ENCODE data around the gene EFHD1. TPM values are rescaled to one million over a fixed set of nuclear protein-coding genes. Genes with fewer than 3 reads are reported as not detected.

The EFHD1 gene
- total RNA-seq, 4 donors from 2014 or later: 0.30 to 10.1 (median 2.3) TPM

- no peak for DNase-seq
- H3K4me1 ChIP-seq: no peaks in the 10 kb centered on the region
- intact Hi-C loops (cut with DNase I): no loop called here
- H3K9me3 ChIP-seq: no peaks in the 10 kb centered on the region
- no peak overlapping the region for H3K4me3 ChIP-seq
- peaks cover 0 to 48% (median 0%) of the 10 kb centered on the region in 4 donors for H3K27me3 ChIP-seq
- WGBS, 2 donors: 53 to 56% methylated on average over 1 of the region's 1 CpG
- TF ChIP-seq CTCF (IDR thresholded peaks at IDR 0.05) (no peak), POLR2A (IDR thresholded peaks at IDR 0.05) (no peak)
- H3K27ac ChIP-seq: no peak overlapping the region
- H3K36me3 ChIP-seq: no peaks in the 10 kb centered on the region
These were observed 6.8 kb upstream of the EFHD1 start for GRCh38 chr2:232626584-232626983.

GRCh38 chr2:232628466-232629128 is 4.8 kb upstream of the EFHD1 start:
- Histone ChIP-seq H3K36me3 (no peaks in the 10 kb centered on the region), H3K27me3 (peaks cover 0 to 68% (median 7%) of the 10 kb centered on the region in 4 donors), H3K4me3 (no peak overlapping the region), H3K4me1 (peaks cover 0 to 16% (median 7%) of the 10 kb centered on the region in 3 donors), H3K27ac (peak overlapping the region in 3 of 4 donors; percentile 34 to 65 (median 57)), H3K9me3 (no peaks in the 10 kb centered on the region)
- WGBS, 2 donors: 84 to 94% methylated on average over 5 to 7 of the region's 10 CpGs
- no peak for TF ChIP-seq CTCF (IDR thresholded peaks at IDR 0.05)
- TF ChIP-seq POLR2A (IDR thresholded peaks at IDR 0.05): no peak
- no peak for DNase-seq
- intact Hi-C loops (cut with DNase I): no loop called here

- DNase-seq: no peak
- no peaks in the 10 kb centered on the region for H3K9me3 ChIP-seq
- intact Hi-C loops (cut with DNase I): no loop called here
- peaks cover 0 to 69% (median 10%) of the 10 kb centered on the region in 4 donors for H3K27me3 ChIP-seq
- no peak overlapping the region for H3K4me3 ChIP-seq
- no peaks in the 10 kb centered on the region for H3K36me3 ChIP-seq
- TF ChIP-seq CTCF (IDR thresholded peaks at IDR 0.05) (no peak), POLR2A (IDR thresholded peaks at IDR 0.05) (no peak)
- H3K4me1 ChIP-seq: peaks cover 4 to 21% (median 12%) of the 10 kb centered on the region in 3 donors
- WGBS, 2 donors: 74% methylated on average over 2 of the region's 2 CpGs
- peak overlapping the region in 3 of 4 donors; percentile 34 to 65 (median 57) for H3K27ac ChIP-seq
These were observed 4.3 kb upstream of the EFHD1 start for GRCh38 chr2:232629129-232629475.

GRCh38 chr2:232632229-232632903 is 1.0 kb upstream of the EFHD1 start:
- intact Hi-C loops (cut with DNase I): no loop called here
- no peak for TF ChIP-seq CTCF (IDR thresholded peaks at IDR 0.05)
- no peak for TF ChIP-seq POLR2A (IDR thresholded peaks at IDR 0.05)
- Histone ChIP-seq H3K9me3 (no peaks in the 10 kb centered on the region), H3K27ac (peak overlapping the region; percentile 59 to 85 (median 72)), H3K4me1 (peaks cover 5 to 30% (median 12%) of the 10 kb centered on the region in 3 donors), H3K27me3 (peaks cover 0 to 90% (median 11%) of the 10 kb centered on the region in 4 donors), H3K36me3 (no peaks in the 10 kb centered on the region), H3K4me3 (peak overlapping the region; percentile 33 to 77 (median 54))
- 49% methylated on average over 19 of the region's 19 CpGs for WGBS, 2 donors
- no peak for DNase-seq

GRCh38 chr2:232632904-232633412 is 446 bp upstream of the EFHD1 start:
- H3K27me3 ChIP-seq: peaks cover 0 to 90% (median 11%) of the 10 kb centered on the region in 4 donors
- H3K4me3 ChIP-seq: peak overlapping the region; percentile 33 to 77 (median 54)
- WGBS, 2 donors: 1 to 2% methylated on average over 9 to 23 of the region's 40 CpGs
- peaks cover 5 to 30% (median 12%) of the 10 kb centered on the region in 3 donors for H3K4me1 ChIP-seq
- intact Hi-C loops (cut with DNase I): no loop called here
- H3K36me3 ChIP-seq: no peaks in the 10 kb centered on the region
- no peaks in the 10 kb centered on the region for H3K9me3 ChIP-seq
- no peak for TF ChIP-seq POLR2A (IDR thresholded peaks at IDR 0.05)
- no peak for TF ChIP-seq CTCF (IDR thresholded peaks at IDR 0.05)
- no peak for DNase-seq
- H3K27ac ChIP-seq: peak overlapping the region; percentile 59 to 85 (median 72)

Measured in esophagus squamous epithelium (tissue), 5 donors.